GM12878 (cell line): ENCODE results near the gene CPNE9. TPM values are rescaled to one million over a fixed set of nuclear protein-coding genes. Genes with fewer than 3 reads are reported as not detected.

ENCODE experiments used
- ATAC-seq: fragments of 200-7000 bp; cut with Tn5 transposase; 3 replicates; pipeline ENCODE4 v1.9.1; 2020; ENCODE audit warnings: mild to moderate bottlenecking, moderate library complexity
- BruUV-seq: library from RNA; stranded (reverse); fragments of 400-500 nt; replicated peaks from 2 replicates; lab custom pipeline; 2021; lab: Mats Ljungman, UMichigan
- CTCF ChIA-PET: fragments of 300-600 bp; sonication (Branson Sonifier 250); formaldehyde crosslinking; extraction: SDS; loops from one replicate; lab custom pipeline; 2021; ENCODE audit warnings: inconsistent platforms; lab: Yijun Ruan, JAX
- POLR2A ChIA-PET: fragments of 350-600 bp; formaldehyde crosslinking; extraction: SDS; loops from one replicate; lab custom pipeline; 2021; ENCODE audit warnings: inconsistent platforms; lab: Charles Lee
- RAD21 ChIA-PET: fragments of 300-600 bp; sonication (Branson Sonifier 250); formaldehyde crosslinking; loops from one replicate; lab custom pipeline; 2023; ENCODE audit warnings: antibody characterized with exemption; ENCODE audit not compliant: unreplicated experiment; lab: Charles Lee
- SMC1A ChIA-PET: fragments of 300-600 bp; sonication (Branson Sonifier 250); formaldehyde crosslinking; loops from one replicate; lab custom pipeline; 2023; ENCODE audit not compliant: unreplicated experiment, uncharacterized antibody; lab: Charles Lee
- DNase-seq: peaks from one replicate; pipeline ENCODE4 v3.0.0-alpha.2; 2011; ENCODE audit warnings: low read depth, low spot score
- FAIRE-seq: peaks from 3 replicates; lab custom pipeline; 2011; peaks lifted over from hg19 to GRCh38; lab: Jason Lieb, UNC
- H2AFZ ChIP-seq: 2 replicates; pipeline ENCODE4 v1.6.0; 2011; ENCODE audit warnings: low read depth, low read length, control low read depth; ENCODE audit not compliant: control insufficient read depth
- H3K27ac ChIP-seq: 2 replicates; pipeline ENCODE4 v1.5.1; 2011; ENCODE audit warnings: control low read depth; ENCODE audit not compliant: control insufficient read depth, insufficient read depth
- H3K27me3 ChIP-seq, 2 experiments: replicated peaks in 1 of 2; 2 replicates each; pipeline versions ENCODE4 v1.6.0 to v1.6.1; 2011; ENCODE audit warnings: low read length in 1 of 2; ENCODE audit not compliant: control insufficient read depth in 2 of 2, insufficient read depth in 2 of 2
- H3K36me3 ChIP-seq, 2 experiments: 2 replicates each; pipeline ENCODE4 v1.5.1; 2011; ENCODE audit warnings: low read length in 1 of 2; ENCODE audit not compliant: control insufficient read depth in 2 of 2, insufficient read depth in 2 of 2
- H3K4me1 ChIP-seq: 2 replicates; pipeline ENCODE4 v1.6.1; 2011; ENCODE audit warnings: mild to moderate bottlenecking, low read length, moderate library complexity, mixed read lengths; ENCODE audit not compliant: control insufficient read depth, insufficient read depth
- H3K4me2 ChIP-seq: 2 replicates; pipeline ENCODE4 v1.6.0; 2011; ENCODE audit warnings: control low read depth; ENCODE audit not compliant: control insufficient read depth, insufficient read depth
- H3K4me3 ChIP-seq: fragments of 200-600 bp; sonication (generic); 2 replicates; pipeline ENCODE4 v1.5.1; 2016
- H3K79me2 ChIP-seq: 2 replicates; pipeline ENCODE4 v1.6.0; 2011; ENCODE audit warnings: low read length; ENCODE audit not compliant: control insufficient read depth, insufficient read depth
- H3K9ac ChIP-seq: 2 replicates; pipeline ENCODE4 v1.8.0; 2011; ENCODE audit warnings: low read length, control low read depth, mixed read lengths; ENCODE audit not compliant: control insufficient read depth, insufficient read depth
- H3K9me3 ChIP-seq: replicated peaks from 3 replicates; pipeline ENCODE4 v1.5.1; 2011; ENCODE audit warnings: mild to moderate bottlenecking, low read length; ENCODE audit not compliant: control insufficient read depth, insufficient read depth
- H4K20me1 ChIP-seq: 2 replicates; pipeline ENCODE4 v1.6.0; 2011; ENCODE audit not compliant: control insufficient read depth, insufficient read depth
- ETV6 ChIP-seq, 2 experiments: fragments of 450-650 bp in 1 of 2; IDR thresholded peaks in 1 of 2; conservative IDR thresholded peaks in 1 of 2; 2 replicates each; pipeline ENCODE4 v1.6.1; 2014; ENCODE audit warnings: antibody characterized with exemption in 1 of 2, borderline replicate concordance in 1 of 2, low read depth in 1 of 2, mild to moderate bottlenecking in 1 of 2, moderate library complexity in 1 of 2
- HDAC6 ChIP-seq: fragments of 200-600 bp; sonication (generic); IDR thresholded peaks from one replicate; pipeline ENCODE4 v1.8.0; 2017; ENCODE audit warnings: antibody characterized with exemption; ENCODE audit not compliant: unreplicated experiment
- MXI1 ChIP-seq: fragments of 150-350 bp; IDR thresholded peaks from 2 replicates; pipeline ENCODE4 v1.6.1; 2011; ENCODE audit warnings: low read depth, mild to moderate bottlenecking, inconsistent platforms, low read length, improper control_type of control experiment
- NFIC ChIP-seq: IDR thresholded peaks from 2 replicates; pipeline ENCODE4 v1.6.1; 2012; ENCODE audit warnings: low read depth, mild to moderate bottlenecking, inconsistent platforms, low read length, moderate library complexity
- POLR2A ChIP-seq: IDR thresholded peaks from 2 replicates; pipeline ENCODE4 v1.6.1; 2011; ENCODE audit warnings: low read depth, mild to moderate bottlenecking, low read length
- SMARCA5 ChIP-seq: fragments of 450-650 bp; IDR thresholded peaks from 2 replicates; pipeline ENCODE4 v1.6.1; 2017; ENCODE audit warnings: mild to moderate bottlenecking
- ZBTB33 ChIP-seq: fragments of 450-650 bp; IDR thresholded peaks from 2 replicates; pipeline ENCODE4 v1.6.1; 2017; ENCODE audit warnings: mild to moderate bottlenecking
- WGBS: methylation state at CpG from one replicate; pipeline ENCODE4 v1.1.6; 2016; ENCODE audit warnings: low lambda C conversion rate; ENCODE audit not compliant: insufficient replicate concordance, insufficient coverage; ENCODE audit errors: missing lambda C conversion rate; 5-methylcytosine and 5-hydroxymethylcytosine counted together
- in situ Hi-C: fragments of 300-500 bp; cut with MboI; formaldehyde crosslinking; loops from 9 replicates; pipeline ENCODE4 v1.14.3; 2018; ENCODE audit warnings: mixed read lengths
- intact Hi-C: fragments of 100-400 bp; cut with micrococcal nuclease; formaldehyde crosslinking; loops from one replicate; pipeline ENCODE4 v1.14.2; 2022; ENCODE audit not compliant: unreplicated experiment
- polyA plus RNA-seq, 11 experiments: library from polyadenylated mRNA; depleted of rRNA in 4 of 11; unstranded in 6 of 11; stranded (reverse) in 5 of 11; fragments of >200 nt; fragmentation: Nextera tagmentation in 4 of 11; fragmentation: Illumina TruSeq in 1 of 11; extraction: Ambion mirVana in 4 of 11; extraction: Trizol in 1 of 11; gene quantifications; 1 replicate in 1 of 11; 2 replicates in 10 of 11; pipeline versions ENCODE4 v1.2.1 to v1.2.3, GENCODE V29; 2011 to 2016; ENCODE audit warnings: inconsistent platforms in 2 of 11, missing spikeins in 2 of 11, low read depth in 1 of 11
- total RNA-seq, 4 experiments: library from RNA; depleted of rRNA in 3 of 4; stranded (reverse); fragments of >200 nt in 3 of 4; fragmentation: Illumina TruSeq in 1 of 4; extraction: Trizol in 1 of 4; gene quantifications; 2 replicates each; pipeline versions ENCODE4 v1.2.1 to v1.2.3, GENCODE V29; 2013 to 2021
- TF ChIP-seq, protein P1 (sequence below): IDR thresholded peaks from 2 replicates; pipeline ENCODE4 v1.6.1; 2012; ENCODE audit warnings: low read depth, low read length, improper control_type of control experiment

CPNE9 gene
- total and polyA plus RNA-seq, 10 of the 15 experiments (the other 5 are each of a cell fraction or from before 2014, with no cell fraction given): 0.02 to 0.12 (median 0.05) TPM; not detected in 7

- TF ChIP-seq, protein P1, sequence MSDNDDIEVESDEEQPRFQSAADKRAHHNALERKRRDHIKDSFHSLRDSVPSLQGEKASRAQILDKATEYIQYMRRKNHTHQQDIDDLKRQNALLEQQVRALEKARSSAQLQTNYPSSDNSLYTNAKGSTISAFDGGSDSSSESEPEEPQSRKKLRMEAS: no peak
- TF ChIP-seq MXI1 (no peak), NFIC (no peak)
Observed at GRCh38 chr3:9691636-9692035, 12.0 kb upstream of the CPNE9 start (continued).

- in situ Hi-C loops (no loop called here), intact Hi-C loops (no loop called here)
- WGBS: 97% methylated on average over 5 of the region's 5 CpGs
- H3K79me2 ChIP-seq: no peaks in the 10 kb centered on the region
- no TSS peak for BruUV-seq
- H3K9me3 ChIP-seq: no peaks in the 10 kb centered on the region
- H3K9ac ChIP-seq: no peak overlapping the region
- H3K27me3 ChIP-seq: no peaks in the 10 kb centered on the region
- peaks cover 10% of the 10 kb centered on the region for H3K4me1 ChIP-seq
- H4K20me1 ChIP-seq: peaks cover 5% of the 10 kb centered on the region; the same call in 1 of the 2 replicates
- FAIRE-seq (no peak), DNase-seq (no peak), ATAC-seq (no peak)
- no peak overlapping the region for H2AFZ ChIP-seq
- no peak overlapping the region for H3K27ac ChIP-seq
- H3K4me3 ChIP-seq: no peak overlapping the region
- no peak overlapping the region for H3K4me2 ChIP-seq
- ChIA-PET CTCF (interaction anchor here (0.6 to 3.1 kb wide), 3 partner anchors 35 to 201 kb away, joined by 3 to 9 read pairs (median 3); no protein-coding TSS in a partner anchor), POLR2A (interaction anchor here (0.6 kb wide), 1 partner anchor 176 kb away, joined by 5 read pairs; no protein-coding TSS in a partner anchor), SMC1A (interaction anchor here (1.2 to 2.5 kb wide), 3 partner anchors 11 to 189 kb away, joined by 3 to 8 read pairs (median 5); no protein-coding TSS in a partner anchor), RAD21 (no interaction called here)
- H3K36me3 ChIP-seq: peaks cover 25 to 27% of the 10 kb centered on the region in 2 experiments
- TF ChIP-seq ZBTB33 (no peak), ETV6 (conservative IDR thresholded peaks at IDR 0.05 in 1 of 2, IDR thresholded peaks at IDR 0.05 in 1 of 2; ENCODE audit: borderline replicate concordance in 1 of 2, low read depth in 1 of 2) (no peak), HDAC6 (no peak), POLR2A (0 out of 2 replicates have a peak, but pooled peaks have one; percentile 17), SMARCA5 (no peak)
Observed at GRCh38 chr3:9692416-9692815, 11.2 kb upstream of the CPNE9 start.
